Skeletal muscle tissue (tissue), 4 donors: Measurements from ENCODE around the gene KCNC1. TPM values are rescaled to one million over a fixed set of nuclear protein-coding genes. Genes with fewer than 3 reads are reported as not detected.

Experiments
- H3K27ac ChIP-seq: one replicate; pipeline ENCODE4 v1.7.0; 2013; ENCODE audit warnings: mild to moderate bottlenecking, low read depth, low read length, inconsistent platforms
- H3K27me3 ChIP-seq, 3 donors: one replicate each; pipeline ENCODE4 v1.7.0; 2013; ENCODE audit warnings: low read length in 3 of 3; ENCODE audit not compliant: control insufficient read depth in 3 of 3, insufficient read depth in 3 of 3
- H3K36me3 ChIP-seq, 3 donors: one replicate each; pipeline ENCODE4 v1.7.0; 2013; ENCODE audit warnings: low read length in 3 of 3; ENCODE audit not compliant: control insufficient read depth in 3 of 3, insufficient read depth in 3 of 3
- H3K4me1 ChIP-seq, 3 donors: one replicate each; pipeline ENCODE4 v1.7.0; 2013; ENCODE audit warnings: low read length in 3 of 3, mild to moderate bottlenecking in 3 of 3; ENCODE audit not compliant: control insufficient read depth in 3 of 3, insufficient read depth in 3 of 3
- H3K4me3 ChIP-seq, 3 donors: one replicate each; pipeline ENCODE4 v1.7.0; 2013; ENCODE audit warnings: low read length in 3 of 3
- H3K9ac ChIP-seq, 3 donors: one replicate each; pipeline ENCODE4 v1.7.0; 2013; ENCODE audit warnings: low read length in 3 of 3, mild to moderate bottlenecking in 3 of 3, moderate library complexity in 2 of 3, low read depth in 1 of 3
- H3K9me3 ChIP-seq, 3 donors: one replicate each; pipeline ENCODE4 v1.7.0; 2013; ENCODE audit warnings: low read length in 3 of 3; ENCODE audit not compliant: control insufficient read depth in 3 of 3
- total RNA-seq: library from RNA; depleted of rRNA; stranded (reverse); fragments of >200 nt; gene quantifications from one replicate; pipeline ENCODE4 v1.2.3, GENCODE V29; 2014
- donor health status: Osteomylitis.

KCNC1 gene
- total RNA-seq: under 0.01 TPM

DNA sequence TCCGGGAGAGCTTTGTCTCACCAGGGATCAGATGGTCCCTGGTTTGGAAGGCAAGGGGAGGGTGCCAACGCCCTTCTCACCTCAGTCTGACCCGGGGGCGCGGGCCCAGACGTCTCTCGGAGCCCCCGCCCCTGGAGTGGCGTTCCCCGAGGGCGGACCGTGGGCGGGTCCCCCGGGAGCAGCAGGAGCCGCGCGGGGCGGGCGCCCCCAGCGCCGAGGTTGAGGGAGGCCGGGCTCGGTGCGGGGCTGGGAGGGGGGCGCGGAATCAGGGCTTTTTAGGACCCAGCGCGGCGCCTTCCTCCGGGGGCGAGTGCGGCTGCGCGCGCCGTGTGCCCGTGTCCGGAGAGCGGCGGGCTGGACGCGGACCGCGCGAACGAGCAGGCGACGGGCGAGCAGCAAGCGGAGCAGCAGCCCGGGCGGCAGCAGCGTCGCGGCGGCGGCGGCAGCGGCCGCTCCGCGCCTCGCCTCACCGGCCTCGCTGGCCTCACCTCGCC, at the start of gene KCNC1:
TSS of gene KCNC1 (plus strand) at position 364 of the 494 bp plus-strand sequence. CDS start 1,222 bp downstream, outside the sequence.
- H3K27ac ChIP-seq: no peak within 1 kb of the TSS
- H3K36me3 ChIP-seq: peaks cover 0 to 4% (median 0%) of the 10 kb centered on the region in 3 donors
- H3K4me3 ChIP-seq: peak within 1 kb of the TSS in 2 of 3 donors; percentile 35 to 68
- peaks cover 26 to 45% (median 39%) of the 10 kb centered on the region in 3 donors for H3K27me3 ChIP-seq
- H3K9me3 ChIP-seq: no peaks in the 10 kb centered on the region
- peaks cover 13 to 57% (median 39%) of the 10 kb centered on the region in 3 donors for H3K4me1 ChIP-seq
- peak within 1 kb of the TSS in 1 of 3 donors; percentile 68 for H3K9ac ChIP-seq

DNA sequence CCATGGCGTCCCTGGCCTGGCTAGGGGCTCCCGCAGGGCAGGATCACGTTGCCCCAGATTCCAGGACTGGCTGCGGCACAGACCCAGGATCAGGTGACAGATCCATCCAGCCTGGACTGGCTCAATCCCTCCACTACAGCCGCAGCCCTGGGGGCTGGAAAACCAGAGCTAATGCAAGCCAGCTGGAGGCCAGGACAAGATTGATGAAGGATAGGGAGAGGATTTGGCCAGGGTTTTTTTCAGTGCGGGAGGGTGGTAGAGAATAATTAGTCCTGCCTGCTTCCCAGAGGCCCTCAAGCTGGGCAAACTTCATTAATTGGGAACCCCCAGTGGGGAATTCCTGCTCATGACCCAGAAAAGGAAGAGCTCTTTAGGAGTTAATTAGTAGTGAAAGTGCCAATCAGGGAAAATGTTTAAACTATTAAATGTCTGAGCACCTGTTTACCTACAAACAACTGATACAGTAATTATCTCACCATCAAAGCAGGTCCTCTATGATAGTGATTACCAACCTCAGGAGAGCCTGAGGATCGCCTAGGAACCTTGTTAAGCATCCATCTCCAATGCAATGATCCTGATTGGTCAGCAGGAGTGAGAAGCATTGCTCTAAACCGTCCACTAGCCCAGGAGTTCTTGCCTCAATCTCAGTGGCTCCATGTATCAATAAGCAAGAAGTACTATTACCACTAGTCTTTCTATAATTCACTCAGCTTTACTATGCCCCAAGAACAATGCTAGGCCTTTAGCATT, 48.2 kb upstream of the KCNC1 start:
- Histone ChIP-seq H3K27me3 (peaks cover 0 to 3% (median 0%) of the 10 kb centered on the region in 3 donors), H3K9me3 (no peaks in the 10 kb centered on the region), H3K27ac (peak overlapping the region; percentile 86), H3K36me3 (no peaks in the 10 kb centered on the region), H3K4me1 (peaks cover 39 to 71% (median 55%) of the 10 kb centered on the region in 3 donors), H3K9ac (peak overlapping the region in 1 of 3 donors; percentile 40), H3K4me3 (no peak overlapping the region)

DNA sequence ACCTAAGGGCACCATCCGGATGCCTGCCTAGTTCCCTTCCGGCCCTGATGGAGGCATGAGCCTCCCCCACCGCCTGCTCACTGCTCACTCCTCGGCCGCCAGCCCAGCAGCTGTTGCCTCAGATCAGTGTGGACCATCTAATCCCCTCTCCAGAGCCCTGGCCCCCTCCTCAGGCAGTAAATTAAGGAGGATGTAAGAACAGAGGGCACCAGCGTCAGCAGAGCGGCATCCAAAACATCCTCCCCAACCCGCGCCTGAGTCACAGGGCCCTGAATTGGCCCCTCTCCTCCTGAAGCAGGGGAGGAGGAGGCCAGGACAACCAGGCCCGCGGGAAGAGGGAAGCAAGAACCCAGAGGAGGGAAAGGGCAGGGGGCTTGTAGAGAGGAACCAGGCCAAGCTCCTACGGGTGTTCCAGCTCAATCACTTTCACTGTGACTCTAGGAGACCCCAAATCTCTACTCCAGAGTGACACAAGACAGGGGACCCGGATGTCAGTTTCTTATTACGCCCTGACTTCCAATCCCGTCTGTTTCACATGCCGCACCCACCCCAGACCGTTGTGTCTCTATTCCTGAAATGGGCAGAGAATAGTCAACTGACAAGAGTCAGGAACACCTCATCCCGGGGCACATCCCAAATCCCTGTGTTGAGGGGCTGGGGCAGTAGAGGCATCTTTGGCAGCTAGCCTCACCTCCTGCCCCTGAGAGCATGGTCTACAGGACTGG, 46.5 kb upstream of the KCNC1 start:
- no peak overlapping the region for H3K4me3 ChIP-seq
- peak overlapping the region; percentile 29 to 67 (median 34) for H3K9ac ChIP-seq
- no peaks in the 10 kb centered on the region for H3K9me3 ChIP-seq
- peak overlapping the region; percentile 86 for H3K27ac ChIP-seq
- H3K36me3 ChIP-seq: no peaks in the 10 kb centered on the region
- H3K27me3 ChIP-seq: peaks cover 0 to 3% (median 3%) of the 10 kb centered on the region in 3 donors
- peaks cover 52 to 82% (median 60%) of the 10 kb centered on the region in 3 donors for H3K4me1 ChIP-seq

DNA sequence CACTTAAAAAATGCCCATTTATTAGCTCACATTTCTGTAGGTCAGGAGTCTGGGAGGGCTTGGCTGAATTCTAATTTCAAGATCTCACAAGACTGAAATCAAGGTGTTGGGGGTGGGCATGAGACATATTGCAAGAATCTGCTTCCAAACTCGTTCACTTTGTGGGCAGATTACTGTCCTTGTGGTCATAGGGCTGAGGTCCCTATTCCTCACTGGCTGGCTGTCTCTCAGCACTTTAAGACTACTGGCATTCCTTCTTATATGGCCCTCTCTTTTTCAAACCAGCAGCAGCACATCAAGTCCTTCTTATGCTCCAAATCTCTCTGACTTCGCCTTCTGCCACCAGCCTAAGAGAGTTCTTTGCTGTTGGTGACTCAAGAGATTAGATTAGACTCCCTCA, 43.0 kb upstream of the KCNC1 start:
- Histone ChIP-seq H3K4me3 (no peak overlapping the region), H3K9ac (no peak overlapping the region), H3K27ac (no peak overlapping the region), H3K9me3 (no peaks in the 10 kb centered on the region), H3K27me3 (peaks cover 3 to 7% (median 7%) of the 10 kb centered on the region in 3 donors), H3K4me1 (peaks cover 55 to 76% (median 60%) of the 10 kb centered on the region in 3 donors), H3K36me3 (no peaks in the 10 kb centered on the region)

DNA sequence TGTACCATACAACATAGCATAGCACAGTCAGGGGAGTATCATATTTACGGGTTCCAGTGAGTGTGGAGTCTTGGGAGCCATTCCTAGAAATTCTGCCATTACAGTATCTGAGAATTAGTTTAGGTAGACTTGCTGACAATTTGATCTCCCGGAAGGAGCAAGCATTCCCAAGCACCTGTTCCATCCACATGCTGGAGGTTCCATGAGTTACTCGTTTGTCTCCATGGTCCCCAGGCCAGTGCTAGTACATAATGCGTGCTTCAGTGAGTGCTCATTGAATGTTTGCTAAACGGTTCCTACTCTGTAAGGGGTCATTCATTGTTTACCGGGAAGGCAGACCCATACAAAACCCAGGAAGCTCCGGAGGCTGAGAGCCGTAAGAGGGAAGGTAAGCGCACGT, 42.6 kb upstream of the KCNC1 start:
- Histone ChIP-seq H3K4me3 (no peak overlapping the region), H3K4me1 (peaks cover 57 to 76% (median 60%) of the 10 kb centered on the region in 3 donors), H3K9ac (no peak overlapping the region), H3K36me3 (no peaks in the 10 kb centered on the region), H3K27me3 (peaks cover 3 to 8% (median 7%) of the 10 kb centered on the region in 3 donors), H3K27ac (peak overlapping the region; percentile 0), H3K9me3 (no peaks in the 10 kb centered on the region)

DNA sequence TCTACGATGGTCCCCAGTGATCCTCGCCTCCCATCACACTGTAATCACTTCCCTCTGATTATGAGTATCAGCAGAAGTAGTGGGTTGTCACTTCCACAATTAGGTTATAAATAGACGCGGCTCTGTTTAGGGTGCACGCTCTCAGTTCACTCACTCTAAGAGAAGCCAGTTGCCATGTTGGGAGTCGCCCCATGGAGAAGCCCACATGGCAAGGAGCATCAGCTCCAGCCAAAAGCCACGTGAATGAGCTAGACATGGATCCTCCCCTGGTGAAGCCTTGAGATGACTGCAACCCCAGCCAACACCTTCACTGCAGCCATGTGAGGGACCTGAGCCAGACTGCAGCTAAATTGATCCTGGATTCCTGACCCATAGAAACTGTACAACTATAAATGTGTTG, 41.6 kb upstream of the KCNC1 start:
- H3K36me3 ChIP-seq: no peaks in the 10 kb centered on the region
- peak overlapping the region; percentile 0 for H3K27ac ChIP-seq
- H3K4me1 ChIP-seq: peaks cover 58 to 76% (median 60%) of the 10 kb centered on the region in 3 donors
- H3K9me3 ChIP-seq: no peaks in the 10 kb centered on the region
- peaks cover 3 to 8% (median 7%) of the 10 kb centered on the region in 3 donors for H3K27me3 ChIP-seq
- H3K9ac ChIP-seq: no peak overlapping the region
- H3K4me3 ChIP-seq: no peak overlapping the region

DNA sequence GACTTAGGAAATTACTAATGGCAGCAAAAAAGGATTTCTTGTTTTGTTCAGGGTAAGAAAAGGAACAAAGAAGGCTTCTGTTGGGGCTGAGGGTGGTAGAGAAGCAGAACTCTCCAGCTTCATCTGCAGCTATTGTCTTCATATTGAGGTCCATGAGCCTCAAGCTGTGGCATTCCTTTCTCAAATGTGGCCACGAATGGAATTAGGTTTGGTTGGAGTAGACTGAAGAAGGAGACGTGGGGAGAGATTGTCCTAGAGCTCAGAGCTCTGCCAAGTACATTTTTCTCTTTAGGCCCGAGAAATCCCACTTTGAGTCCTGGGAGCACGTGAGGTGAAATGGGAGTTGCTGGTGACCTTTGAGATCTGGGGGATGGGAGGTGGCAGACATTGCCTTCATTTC, 41.0 kb upstream of the KCNC1 start:
- no peaks in the 10 kb centered on the region for H3K36me3 ChIP-seq
- H3K9ac ChIP-seq: no peak overlapping the region
- no peak overlapping the region for H3K4me3 ChIP-seq
- H3K9me3 ChIP-seq: no peaks in the 10 kb centered on the region
- no peak overlapping the region for H3K27ac ChIP-seq
- peaks cover 59 to 76% (median 61%) of the 10 kb centered on the region in 3 donors for H3K4me1 ChIP-seq
- H3K27me3 ChIP-seq: peaks cover 3 to 8% (median 7%) of the 10 kb centered on the region in 3 donors

DNA sequence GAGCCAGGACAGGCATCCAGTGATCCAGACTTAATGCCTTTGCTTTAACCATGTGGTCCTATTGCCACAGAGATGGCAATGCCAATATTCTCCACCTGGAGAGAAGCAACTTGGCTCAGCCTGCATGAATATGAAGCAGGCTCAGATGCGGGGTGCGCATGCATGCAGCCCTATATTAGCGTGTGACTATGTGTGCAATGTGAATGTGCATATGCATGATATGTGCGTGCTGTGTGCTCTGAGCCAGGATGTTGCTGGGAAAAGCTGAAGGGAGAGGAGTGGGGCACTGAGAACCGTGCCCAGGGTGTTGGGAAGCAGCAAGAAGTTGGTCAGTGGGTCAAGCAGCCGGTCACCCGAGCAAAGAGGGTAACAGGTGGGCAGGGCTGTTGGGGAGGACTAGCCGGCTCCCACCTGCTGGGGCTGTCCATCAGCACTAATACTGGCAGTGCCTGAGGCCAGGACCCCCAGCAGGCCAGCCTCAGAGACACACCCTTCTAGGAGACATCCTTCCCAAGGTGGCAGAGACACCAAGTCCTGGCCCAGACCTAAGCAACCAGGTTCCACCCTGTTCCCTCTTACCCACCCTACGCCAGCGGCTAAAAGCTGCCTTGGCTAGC, 40.0 kb upstream of the KCNC1 start:
- no peak overlapping the region for H3K4me3 ChIP-seq
- no peaks in the 10 kb centered on the region for H3K36me3 ChIP-seq
- peaks cover 3 to 8% (median 7%) of the 10 kb centered on the region in 3 donors for H3K27me3 ChIP-seq
- H3K4me1 ChIP-seq: peaks cover 62 to 76% (median 67%) of the 10 kb centered on the region in 3 donors
- H3K9ac ChIP-seq: no peak overlapping the region
- no peak overlapping the region for H3K27ac ChIP-seq
- no peaks in the 10 kb centered on the region for H3K9me3 ChIP-seq

DNA sequence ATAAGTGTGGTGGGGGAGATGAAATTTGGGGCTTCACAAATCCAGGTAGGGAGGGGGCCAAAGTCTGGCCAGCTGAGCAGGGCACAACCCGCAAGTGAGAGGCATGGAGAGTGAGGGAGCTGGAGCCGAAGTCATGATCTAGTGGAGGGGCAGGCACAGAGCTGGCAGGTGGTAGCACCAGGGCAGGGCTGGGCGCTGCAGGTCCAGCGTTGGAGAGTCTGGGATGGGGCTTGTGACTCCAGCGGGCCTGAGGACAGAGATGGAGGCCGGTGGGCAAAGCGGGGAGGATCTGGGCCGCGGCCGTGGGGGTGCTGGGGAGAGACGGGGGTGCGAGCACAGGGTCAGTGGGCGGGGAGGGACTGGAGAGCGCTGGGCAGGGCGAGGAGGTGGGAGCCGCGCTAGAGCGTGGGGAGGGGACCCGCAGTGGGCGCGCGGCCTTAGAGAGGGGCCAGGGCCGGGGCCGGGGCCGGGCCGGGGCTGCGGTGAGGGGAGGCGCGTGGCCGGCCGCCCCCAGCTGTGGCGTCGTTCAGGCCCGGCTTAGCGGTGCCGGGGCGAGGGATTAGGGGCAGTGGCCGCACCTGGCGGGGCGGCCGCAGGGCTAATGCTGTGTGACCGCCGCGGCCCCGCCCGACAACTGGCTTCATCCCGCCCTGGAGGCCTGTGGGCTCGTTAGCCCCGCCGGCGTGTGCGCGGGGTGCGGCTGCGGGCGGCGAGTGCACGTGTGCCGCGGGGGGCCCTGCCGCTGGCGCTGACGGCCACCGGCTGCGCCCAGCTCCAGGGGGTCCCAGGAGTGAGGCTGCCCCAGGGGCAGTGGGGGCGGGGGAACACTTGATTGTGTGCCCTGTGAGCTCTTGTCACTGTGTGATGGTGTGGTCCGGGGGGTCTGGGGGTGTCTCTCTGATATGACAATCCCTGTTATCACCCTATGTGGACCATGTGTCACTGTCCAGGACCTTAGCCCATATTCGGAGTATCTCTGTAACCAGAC, 38.8 kb upstream of the KCNC1 start:
- H3K4me3 ChIP-seq: no peak overlapping the region
- peak overlapping the region in 1 of 3 donors; percentile 65 for H3K9ac ChIP-seq

More for the DNA sequence above, 38.8 kb upstream of the KCNC1 start:
- Histone ChIP-seq H3K27me3 (peaks cover 3 to 8% (median 7%) of the 10 kb centered on the region in 3 donors), H3K4me1 (peaks cover 74 to 85% (median 78%) of the 10 kb centered on the region in 3 donors), H3K9me3 (no peaks in the 10 kb centered on the region), H3K27ac (no peak overlapping the region), H3K36me3 (no peaks in the 10 kb centered on the region)
